Stimulated activated CD4-positive, alpha-beta T cell treated with anti-CD3 and anti-CD28 coated beads, Interleukin-4, amount 100 ng/mL, for 1 hour (primary cell): ENCODE results near the gene INF2.

Experiments
- DNase-seq: peaks from one replicate; pipeline ENCODE4 v3.0.0-alpha.2; 2020

INF2 gene

DNA sequence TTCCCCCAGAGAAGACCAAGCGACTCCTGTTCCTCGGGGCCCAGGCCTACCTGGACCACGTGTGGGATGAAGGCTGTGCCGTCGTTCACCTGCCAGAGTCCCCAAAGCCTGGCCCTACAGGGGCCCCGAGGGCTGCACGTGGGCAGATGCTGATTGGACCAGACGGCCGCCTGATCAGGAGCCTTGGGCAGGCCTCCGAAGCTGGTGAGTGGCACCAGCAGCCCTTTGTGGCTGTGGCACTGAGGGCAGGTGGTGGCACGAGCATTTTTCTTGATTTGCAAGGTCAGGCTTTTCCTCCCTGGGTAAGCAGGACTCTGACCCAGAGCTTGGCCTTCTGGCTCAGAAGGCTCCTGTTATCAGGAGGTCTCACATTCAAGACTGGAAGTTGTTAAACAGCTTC lies 66.2 kb downstream of the INF2 start:
- DNase-seq = no peak

DNA sequence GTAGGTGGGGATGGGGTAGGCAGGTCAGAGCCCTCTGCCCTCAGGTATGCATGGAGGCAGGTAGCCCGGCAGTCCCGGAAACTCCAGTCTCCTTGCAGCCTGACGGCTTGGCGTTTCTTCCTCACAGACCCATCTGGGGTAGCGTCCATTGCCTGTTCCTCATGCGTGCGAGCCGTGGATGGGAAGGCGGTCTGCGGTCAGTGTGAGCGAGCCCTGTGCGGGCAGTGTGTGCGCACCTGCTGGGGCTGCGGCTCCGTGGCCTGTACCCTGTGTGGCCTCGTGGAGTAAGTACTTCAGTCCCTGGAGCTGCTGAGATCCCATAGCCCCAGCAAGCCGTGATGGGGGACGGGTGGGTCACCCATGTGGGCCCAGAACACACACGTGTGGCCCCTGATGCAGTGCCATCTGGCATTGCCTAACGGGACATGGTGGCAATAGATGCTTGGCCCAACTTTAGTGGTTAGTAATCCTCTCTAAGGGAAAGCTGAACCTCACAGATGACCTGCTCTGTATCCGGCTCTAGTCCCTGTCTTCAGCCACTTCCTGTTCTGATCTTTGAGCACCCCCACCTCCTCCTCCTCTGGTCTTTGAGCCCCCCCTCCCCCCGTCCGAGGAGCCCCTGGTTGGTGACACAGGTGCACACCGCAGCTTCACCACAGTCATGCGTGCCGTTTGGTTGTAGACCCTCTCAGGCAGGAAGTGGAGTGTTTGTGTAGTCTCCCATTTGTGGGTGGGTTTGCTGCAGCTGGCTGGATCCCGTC lies 67.2 kb downstream of the INF2 start:
- no peak for DNase-seq

DNA sequence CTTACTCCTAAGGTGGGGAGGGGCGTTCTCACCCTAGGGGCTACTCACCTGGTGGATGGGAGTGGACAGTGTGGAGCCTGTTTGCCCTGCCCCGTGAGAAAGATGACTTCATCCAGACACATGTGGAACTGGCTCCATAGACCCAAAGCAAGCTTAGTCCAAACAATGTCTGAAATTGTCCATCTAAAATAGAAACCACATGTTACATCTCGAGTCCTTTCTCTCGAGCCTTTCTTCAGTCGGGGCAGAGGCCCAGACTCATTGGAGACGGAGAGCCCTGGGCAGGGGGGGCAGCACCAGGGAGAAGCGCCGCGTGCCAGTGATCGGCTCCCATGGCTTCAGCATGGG lies 67.8 kb downstream of the INF2 start:
- DNase-seq = no peak

DNA sequence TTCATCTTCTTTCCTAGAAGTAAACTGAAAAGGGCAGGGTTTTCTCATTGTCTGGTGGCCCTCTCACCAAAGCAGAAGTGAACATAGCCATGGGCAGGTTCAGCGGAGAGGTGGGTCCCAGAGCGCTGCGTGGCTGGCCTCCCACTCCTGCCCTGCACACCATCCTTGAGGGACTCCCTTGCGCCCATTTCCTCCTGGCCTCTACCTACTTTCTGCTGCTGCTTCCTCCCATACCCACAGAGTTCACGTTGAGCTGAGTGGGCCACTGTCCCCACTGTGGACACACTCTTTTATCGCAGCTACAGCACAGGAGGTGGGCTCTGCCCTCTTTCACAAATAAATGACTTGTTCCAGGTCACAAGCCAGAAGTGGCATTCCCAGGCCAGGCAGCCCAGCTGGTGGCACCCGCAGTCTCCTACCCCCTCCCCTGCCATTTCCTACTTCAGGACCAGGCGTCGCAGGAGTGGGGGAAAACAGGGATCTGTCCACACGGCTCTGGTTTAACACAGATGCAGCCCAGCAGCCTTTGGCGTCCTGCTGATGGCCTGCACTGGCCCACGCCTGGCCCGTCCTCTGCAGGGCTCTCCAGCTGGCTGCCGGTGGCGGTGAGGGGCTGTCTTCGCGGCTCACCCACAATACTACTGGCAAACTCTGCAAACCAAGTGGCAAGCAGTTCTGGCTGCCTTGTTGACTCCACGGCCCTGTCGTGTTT lies 68.4 kb downstream of the INF2 start:
- no peak for DNase-seq

DNA sequence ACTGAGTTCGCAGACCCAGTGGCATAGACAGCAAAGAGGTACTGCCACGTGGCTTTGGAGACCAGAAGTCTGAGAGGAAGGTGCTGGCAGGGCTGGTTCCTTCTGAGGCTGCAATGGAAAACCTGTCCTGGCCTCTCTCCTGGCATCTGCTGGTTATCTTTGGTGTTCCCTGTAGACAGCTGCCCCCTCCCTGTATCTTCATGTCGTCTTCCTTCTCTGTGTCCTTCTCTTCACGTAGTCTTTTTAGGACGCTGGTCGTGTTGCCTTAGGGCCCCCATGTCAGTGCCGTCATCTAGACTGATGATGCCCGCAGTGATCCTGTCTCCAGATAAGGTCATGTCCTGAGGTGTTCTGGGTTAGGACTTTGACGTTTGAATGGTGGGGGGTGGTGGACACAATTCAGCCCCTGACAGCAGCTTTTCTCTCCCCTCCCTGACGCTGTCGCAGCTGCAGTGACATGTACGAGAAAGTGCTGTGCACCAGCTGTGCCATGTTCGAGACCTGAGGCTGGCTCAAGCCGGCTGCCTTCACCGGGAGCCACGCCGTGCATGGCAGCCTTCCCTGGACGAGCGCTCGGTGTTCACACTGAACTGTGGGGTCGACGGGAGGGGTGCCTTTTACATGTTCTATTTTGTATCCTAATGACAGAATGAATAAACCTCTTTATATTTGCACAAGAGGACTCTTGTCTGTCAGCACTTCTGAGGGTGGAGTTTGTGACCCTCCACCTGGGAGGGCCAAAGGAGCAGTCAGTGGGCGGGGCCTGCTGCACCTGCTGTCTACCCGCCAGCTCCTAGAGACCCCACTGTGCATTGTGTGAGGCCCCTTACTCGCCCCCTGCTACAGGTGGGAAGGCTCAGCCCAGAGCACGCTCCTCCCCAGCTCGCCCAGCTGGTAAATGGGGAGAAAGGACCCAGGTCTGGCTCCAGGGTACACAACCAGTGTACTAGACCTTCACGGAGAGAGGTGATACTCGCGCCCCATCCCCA lies 69.9 kb downstream of the INF2 start:
- DNase-seq = no peak

DNA sequence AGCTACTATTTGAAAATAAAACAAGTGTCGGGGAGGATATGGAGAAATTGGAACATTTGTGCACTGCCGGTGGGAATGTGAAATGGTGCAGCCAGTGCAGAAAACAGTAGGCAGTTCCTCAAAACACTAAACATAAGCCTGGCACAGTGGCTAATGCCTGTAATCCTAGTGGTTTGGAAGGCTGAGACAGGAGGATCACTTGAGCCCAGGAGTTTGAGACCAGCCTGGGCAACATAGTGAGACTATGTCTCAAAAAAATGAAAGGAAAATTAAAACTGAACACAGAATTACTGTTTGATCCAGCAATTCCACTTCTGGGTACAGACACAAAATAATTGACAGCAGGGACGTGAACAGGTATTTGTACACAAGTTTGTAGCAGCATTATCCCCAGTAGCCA lies 76.1 kb downstream of the INF2 start:
- DNase-seq = no peak

DNA sequence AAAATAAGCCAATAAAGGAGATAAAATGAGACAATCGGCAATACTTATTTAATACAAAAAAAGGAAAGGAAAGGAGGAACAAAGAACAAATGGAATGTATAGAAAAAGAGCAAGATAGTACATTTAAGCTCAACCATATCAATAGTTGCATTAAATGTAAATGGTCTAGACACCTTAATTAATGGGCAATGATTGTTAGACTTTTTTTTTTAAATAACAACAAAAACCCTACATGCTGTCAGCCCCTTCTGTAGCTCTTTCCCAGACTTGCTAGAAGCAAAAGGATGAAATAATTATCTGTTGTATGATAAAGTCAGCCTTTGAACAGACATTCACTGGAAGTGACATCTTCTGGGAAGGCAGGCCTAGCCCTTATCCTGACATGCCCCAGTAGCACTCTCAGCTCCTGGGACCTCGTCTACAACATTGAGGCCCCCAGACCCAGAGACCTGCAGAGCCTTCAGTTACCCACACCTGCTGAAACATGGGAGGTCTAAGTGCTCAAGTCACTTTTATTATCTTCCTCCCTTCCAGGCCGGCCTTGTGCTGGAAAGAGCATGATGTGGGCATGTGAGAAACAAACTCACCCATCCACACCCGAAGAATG lies 76.9 kb downstream of the INF2 start:
- no peak for DNase-seq

DNA sequence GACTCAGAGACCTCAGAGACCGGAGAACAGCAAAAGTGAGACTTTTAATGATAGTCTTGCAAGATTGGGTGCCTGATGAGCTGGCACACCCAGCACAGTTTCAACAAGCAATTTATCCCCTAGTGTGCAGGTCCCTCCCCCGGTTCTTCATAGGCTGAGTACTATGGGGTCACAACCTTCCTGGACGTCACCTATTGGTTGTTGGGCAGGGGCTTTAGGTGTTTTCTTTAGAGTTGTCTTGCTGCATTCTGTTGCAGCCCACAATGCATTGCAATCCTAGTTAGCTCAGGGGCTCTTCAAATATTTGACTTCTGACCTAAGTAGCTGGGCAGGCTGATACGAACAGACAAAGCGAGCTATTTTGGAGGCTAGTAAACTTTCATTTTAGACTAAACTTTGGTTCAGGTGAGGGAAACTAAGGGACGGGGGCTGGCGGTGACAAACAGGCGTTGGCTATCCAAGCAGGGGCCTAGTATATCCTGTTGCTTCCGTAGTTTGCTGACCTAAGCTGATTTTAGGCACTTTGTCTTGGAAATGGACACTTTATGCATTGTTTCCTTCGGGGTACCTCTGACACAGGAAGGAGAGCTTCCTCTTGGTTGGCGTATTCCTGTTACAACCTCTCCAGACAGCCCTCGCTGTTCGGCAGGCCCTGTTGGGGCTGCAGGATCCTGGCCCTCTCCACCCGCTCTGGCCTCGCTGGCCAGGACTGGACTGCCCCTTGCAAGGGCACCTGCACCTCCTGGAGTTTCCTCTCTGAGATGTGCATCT lies 77.6 kb downstream of the INF2 start:
- no peak for DNase-seq

DNA sequence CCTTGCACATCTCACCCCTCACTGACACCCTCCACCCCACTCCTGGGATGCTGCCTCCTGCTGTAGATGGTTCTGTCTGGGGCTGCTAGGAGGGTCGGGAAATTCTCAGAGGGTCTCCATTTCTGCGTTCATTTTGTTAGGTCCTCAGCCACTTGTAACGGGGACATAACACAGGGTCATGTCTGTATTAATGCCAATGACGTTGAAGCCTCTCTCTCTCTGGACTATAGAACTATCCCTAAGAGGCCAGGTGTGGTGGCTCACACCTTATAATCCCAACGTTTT lies 78.2 kb downstream of the INF2 start:
- no peak for DNase-seq

DNA sequence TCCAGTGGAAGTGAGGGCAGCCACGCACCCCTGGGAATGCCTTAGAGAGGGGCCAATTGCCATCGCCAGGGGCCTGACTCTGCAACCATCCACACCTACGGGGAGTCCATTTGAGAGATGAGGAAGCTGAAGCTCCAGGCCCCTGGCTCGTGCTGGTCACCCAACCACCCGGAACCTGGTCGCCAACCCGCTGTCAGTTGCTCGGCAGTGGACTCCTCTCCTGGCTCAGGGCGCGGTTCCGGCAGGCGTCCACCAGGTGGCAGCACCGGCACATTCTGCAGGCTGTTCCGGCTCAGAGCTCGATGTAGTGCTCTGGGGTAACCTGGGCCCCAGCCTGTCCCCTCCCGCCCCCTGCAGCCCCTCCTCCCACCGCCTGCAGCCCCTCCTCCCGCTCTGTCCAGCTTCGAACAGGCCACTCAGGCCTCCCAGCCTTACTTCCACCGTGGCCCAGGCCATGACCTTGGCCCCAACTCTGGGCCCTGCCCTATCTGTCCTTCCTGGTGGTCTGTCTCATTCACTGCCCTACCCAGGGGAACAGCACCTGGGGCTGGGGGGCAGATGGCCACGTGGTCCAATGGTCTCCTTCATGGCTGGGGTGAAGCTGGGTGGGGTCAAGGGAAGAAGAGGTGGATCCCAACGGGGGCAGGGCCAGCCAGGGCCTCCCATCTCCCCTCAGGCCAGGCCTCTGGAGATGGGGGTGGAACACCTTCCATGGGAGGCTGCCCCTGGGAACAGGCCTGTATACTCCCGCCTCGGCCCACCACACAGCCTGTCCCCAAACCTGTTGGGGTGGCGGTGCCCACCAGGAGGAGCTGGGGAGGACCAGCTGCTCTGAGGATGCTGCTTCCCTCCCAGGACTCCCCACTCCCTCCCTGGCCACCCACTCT lies 79.3 kb downstream of the INF2 start:
- DNase-seq = peak; percentile 94

DNA sequence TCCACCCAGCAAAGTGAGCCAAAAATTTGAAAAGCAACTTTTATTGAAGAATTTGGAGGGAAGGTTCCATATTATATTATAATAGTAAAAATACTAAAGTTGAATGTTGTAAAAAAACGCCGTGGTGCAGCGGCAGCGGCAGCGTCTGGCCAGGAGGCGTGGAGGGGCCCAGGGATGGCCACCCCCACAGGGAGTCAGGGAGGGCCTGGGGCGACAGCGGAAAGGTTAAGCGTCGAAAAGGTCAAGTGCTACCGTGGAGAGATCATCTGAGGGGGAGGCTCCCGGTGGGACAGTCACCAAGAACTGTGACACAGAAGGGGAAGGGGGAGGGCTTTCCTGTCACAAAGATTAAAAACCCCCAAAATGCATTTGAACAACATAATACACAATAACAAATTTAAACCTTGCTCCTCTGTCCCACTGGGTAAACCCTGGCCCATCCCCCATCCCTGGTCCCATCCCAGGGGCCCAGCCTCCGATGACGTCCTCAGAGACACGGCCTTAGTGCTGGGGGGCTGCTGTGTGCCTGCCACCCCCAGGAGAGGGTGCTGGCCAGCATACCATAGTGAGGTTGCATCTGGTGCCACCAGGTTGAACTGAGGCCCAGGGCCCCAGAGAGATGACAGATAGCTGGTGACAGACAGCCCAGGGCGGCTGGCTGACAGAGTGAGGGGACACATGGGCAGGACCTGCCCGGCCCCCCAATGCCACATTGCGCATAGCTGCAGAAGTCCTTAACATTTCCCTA lies 80.1 kb downstream of the INF2 start:
- DNase-seq = no peak

DNA sequence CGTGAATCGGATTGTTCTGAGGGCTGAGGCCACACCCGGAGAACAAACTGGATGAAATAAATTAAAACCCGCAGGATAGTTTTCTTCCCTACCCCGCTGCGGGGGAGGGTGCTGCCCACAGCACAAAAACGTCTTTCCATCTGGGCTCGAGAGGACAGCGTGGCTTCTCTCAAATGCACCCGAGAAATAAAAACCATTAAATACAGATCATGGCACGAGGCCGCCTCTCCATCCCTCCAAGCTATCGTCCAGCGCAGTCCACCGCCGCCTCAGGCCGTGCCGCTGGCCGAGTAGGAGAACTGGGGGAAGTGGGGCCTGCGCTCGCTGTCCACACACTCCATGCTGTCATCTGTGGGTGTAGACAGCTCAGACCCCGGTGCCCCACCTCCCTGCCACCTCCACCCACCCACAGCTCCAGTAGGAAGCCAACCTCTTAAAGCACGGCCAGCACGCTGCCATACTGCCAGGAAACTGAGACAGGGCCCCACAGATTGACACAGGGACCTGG lies 80.7 kb downstream of the INF2 start:
- no peak for DNase-seq

DNA sequence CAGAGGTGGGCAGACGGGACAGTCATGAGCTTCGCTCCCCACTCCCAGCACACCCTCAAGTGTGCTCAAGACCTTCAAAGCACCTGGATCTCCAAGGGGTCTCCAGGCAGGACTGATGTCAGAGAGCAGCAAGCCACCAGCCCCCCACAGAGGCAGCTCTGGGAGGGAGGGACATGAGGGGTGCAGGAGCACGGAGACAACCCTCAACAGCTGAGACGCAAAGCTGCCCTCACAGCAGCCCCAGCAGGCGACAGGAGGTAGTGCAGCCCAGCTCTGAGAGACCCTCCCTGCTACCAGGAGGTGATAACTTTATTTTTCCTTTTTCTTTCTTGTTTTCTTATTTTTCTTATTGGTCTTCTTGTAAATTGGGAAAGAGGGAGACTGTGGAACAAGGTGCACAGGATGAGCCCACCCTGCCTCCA lies 81.4 kb downstream of the INF2 start:
- DNase-seq = no peak

DNA sequence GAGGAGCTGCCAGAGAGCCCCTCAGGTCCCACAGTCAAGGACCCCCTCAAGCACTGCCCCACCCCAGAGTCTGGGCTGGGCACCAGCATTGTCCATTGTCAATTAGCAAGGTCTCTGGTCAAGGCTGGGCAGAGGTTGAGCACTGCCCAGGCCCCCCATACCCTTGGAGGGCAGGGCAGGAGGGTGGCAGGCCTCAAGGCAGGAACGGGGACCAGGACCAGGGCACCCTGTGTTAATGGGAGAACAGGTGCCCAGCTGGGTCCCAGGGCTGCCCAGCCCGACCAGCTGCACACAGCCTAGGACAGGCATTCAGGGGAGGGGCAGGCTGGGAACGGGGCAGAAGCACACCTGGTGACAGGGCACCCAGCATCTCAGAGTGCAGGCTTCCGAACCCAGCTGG lies 82.0 kb downstream of the INF2 start:
- no peak for DNase-seq
